Ureter (tissue), 1 donor: Measurements from ENCODE around the gene PDZD8. TPM values are rescaled to one million over a fixed set of nuclear protein-coding genes. Genes with fewer than 3 reads are reported as not detected.
"Not testable (repeated sequence)": the region's sequence is repeated elsewhere in the genome, so short reads cannot be mapped to it uniquely, and the experiment has no call there.

Experiments used
- DNase-seq: peaks from one replicate; pipeline ENCODE4 v3.0.0-alpha.2; 2020; ENCODE audit warnings: low spot score
- total RNA-seq: library from RNA; stranded (reverse); gene quantifications from one replicate; pipeline ENCODE4 v1.2.4, GENCODE V29; 2023
- donor health status: DM: yes; HTN: yes; CAD: no.

Gene PDZD8
- total RNA-seq, 1 donor from 2014 or later: 40.8 TPM

GRCh38 chr10:117294039-117294645 lies 81.1 kb downstream of the PDZD8 start:
- DNase-seq: no peak

- DNase-seq: not testable (repeated sequence)
Observed at GRCh38 chr10:117290872-117291271, 84.4 kb downstream of the PDZD8 start.

DNA sequence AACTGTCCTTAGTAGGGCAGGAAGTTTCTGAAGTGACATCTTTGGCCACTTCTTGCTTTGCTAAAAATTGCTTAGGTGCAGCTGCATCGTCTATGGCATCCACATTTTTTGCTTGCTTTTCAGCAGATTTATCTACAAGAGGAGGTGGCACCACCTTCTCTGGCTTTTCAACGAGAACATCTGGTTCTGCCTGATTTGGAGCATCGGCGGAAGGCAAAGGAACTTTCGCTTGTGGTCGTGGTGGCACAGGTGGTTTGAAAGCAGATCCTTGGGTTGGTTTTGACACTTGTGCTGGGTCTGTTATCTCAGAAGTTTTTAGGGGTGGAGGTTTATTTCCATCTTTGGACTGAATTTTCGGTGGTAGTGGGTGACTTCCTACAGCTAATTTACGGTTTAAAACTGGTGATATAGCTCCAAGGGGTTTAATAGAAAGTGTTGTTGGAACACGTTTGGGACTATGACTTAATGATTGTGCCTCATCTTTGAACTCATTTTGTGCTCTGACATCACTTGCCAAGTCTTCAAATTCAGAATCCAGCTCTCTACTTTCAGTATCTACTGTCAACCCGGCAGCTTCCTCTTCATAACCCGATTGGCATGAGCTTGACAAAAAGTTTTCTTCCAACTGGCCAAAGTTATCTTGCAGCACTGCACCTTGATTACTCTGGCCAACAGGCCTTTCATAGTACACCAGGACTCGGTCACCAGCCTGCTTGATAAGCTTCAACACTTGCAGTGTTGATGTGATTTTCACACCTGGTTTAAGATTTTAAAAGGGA lies 90.3 kb downstream of the PDZD8 start:
- DNase-seq: no peak

- no peak for DNase-seq
Observed at GRCh38 chr10:117277675-117278074, 97.6 kb downstream of the PDZD8 start.

DNA sequence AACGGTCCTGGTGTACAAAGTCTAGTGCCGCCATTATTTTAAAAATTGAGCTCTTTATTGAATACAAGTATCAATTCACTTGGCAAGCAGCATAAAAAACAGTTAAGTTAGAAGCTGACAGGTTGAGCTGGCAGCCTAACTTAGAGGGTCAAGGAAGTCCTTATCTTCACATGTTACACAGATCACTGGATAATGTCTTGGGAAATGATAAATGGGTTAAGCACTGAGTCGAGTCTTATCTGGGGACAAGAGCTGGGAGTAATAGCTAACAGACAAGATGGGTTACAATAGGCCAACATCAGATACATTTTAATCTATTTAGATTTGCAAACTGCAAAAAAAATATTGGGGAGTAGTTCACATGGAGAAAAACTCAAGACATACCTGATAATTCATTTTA lies 100.1 kb downstream of the PDZD8 start:
- no peak for DNase-seq

GRCh38 chr10:117274509-117274908 lies 100.7 kb downstream of the PDZD8 start:
- DNase-seq: no peak

- DNase-seq: no peak
Observed at GRCh38 chr10:117273980-117274379, 101.3 kb downstream of the PDZD8 start.

DNA sequence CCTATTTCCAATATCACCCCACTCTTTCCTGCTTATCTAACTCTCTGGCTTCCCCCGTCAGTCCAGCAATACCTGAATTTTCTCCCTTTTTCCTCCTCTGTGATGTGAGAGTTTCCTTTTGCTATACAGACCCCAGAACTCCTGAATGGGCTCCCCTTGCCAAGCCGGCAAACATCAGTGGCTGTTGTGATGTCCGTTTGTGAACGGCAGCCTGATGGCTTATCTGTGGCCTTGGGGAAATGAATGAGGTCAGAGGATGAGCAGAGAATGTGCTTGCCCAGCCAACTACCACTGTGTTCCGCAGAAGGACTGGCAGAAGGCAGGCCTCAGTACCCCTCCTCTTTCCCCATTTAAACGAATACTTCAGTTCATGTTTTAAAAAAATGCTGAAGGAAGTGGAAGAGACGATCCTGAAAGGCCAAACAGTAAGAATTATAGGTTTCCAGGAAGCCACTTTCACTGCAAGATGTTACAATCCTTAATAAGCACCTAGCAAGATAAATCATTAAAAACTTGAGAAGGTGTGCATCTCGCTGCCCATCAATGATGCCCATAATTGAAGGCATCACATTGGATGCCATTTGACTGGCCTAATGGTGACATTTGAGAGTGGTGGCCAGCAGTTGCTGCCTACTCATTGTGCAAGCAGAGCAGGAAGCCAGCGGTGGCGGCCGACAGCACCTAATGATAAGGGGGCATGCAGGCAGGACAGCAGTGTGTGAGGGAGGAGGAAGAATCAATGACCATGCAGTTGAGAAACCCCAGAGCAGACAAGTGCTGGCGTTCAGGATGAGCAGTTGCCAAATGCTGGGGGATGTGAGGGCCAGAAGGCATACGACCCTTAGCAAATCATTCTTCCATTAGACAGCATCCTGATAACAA lies 102.8 kb downstream of the PDZD8 start:
- no peak for DNase-seq

DNA sequence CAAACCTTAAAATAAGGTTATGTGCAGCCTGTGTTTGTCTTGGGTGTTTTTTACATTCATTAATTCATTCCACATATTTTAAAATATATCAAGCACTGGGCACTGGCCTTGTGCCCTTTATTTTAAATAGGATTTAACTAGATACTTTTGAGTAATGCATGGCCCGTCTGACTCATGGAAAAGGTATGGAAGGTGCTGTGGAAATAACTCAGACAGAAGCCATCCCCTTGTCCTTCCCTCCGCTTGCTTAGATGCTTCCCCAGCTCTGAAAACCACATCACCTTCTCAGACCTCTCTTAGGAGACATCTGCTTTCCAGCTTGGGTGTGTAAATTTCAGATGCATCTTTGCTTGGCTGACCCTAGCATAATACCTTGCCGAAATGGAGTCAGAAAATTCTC lies 103.8 kb downstream of the PDZD8 start:
- DNase-seq: no peak

DNA sequence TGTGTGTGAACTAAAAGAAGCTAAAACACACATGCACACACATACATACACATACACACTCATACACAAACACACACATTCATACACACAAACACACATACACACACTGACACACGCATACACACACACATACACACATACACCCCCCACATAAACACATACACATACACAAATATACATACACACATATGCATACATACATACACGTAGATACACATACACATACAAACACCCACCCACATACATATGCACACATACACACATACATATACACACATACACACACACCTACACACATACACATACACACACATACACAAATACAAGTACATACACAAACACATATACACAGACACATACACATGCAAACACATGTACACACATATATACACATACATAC lies 106.3 kb downstream of the PDZD8 start:
- DNase-seq: no peak

DNA sequence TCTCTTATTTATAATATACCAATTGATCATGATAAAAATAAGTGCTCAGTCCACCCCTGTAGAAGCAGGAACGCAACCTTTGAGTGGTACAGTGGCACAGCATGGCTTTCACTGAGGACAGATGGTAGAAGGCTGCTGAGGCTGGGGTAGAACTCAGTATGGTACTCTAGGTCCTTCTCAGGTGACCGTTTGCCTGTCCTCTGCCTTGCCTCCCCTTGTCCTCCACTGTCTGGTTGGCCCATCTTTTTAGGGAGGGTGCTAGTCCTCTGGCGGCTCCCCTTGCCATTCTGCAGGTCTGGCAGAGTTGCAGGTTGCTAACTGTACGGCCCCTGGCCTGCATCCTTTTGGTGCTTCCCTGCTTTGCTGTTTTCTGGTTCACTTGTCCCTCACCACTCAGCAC lies 107.0 kb downstream of the PDZD8 start:
- no peak for DNase-seq

DNA sequence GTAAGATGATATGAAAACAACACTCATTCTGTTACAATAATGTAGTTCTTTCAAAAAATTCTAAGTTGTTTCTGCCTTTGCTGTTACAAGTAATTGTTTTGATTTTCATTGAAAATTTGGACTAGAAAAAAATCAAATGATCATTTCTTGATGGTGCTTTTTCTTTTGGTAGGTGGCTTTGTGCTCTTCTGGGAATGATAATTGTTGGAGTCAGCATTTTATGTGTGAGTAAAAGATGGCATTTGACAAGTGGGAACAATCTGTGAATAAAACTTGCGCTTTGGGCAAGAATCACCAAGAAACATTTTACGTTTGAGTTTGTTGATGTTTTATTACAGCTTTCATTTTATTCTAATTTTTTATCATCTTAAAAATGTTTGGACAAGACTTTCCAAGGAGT lies 108.4 kb downstream of the PDZD8 start:
- DNase-seq: no peak

- DNase-seq: no peak
Observed at GRCh38 chr10:117266400-117266799, 108.8 kb downstream of the PDZD8 start.

DNA sequence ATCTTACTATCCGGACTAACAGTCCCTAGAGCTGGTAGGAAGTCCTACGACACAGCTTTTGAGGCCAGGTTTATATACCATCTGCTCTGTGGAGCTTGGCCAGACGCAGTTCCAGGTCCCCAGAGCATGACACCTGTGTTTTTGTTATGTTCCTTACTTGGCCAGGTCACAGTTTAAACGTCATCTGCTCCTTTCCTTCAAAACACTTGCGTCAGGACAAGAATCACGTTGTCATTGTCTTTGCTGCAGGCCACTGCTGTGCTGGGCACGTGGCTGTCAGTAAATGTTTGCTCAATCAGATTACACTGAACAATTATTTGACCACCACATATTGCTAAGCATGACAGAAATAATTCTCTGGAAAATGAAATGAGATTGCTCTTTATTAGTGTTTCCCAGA lies 110.5 kb downstream of the PDZD8 start:
- no peak for DNase-seq

DNA sequence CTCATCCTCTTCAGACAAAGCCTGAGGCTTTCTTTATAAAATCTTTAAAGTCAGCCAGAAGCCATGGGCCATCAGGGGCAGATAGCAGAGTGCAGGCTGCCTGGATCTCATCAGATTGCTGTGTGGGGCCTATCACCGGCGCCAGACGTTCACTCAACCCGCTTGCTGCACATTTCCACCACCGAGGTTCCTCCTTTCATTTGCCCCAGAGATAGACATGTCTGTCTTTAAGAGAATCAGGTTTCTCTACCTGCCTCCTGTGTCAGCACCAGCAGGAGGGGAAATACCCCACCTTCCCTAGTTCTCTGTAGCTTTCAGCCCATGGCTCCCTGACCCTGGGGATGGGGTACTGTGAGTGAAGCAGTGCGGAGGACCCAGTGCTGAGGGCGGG lies 112.3 kb downstream of the PDZD8 start:
- DNase-seq: no peak

DNA sequence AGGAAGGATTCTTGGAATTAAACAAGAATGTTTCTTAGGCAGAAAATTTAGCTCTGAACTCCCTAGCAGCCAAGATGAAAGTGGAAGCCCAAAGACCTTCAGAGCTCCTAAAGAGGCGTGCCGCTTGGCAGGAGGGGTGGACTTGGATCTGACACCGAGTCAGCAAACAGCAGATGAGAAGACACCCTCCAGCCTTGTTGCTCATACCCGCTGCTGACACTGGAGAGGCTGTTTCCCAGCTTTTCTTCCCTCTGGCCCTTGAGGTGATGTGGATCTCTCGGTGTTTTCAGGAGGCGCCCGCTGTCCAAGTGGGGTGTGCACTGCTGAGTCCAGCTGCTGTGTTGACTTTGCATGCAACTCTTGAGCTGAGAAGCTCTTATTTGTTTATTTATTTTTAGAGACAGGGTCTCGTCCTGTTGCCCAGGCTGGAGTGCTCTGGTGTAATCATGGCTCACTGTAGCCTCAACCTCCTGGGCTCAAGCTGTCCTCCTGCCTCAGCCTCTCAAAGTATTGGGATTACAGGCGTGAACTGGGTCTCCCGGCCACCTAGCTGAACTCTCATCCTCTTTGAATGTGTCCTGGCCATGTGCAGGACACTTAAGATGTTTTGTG lies 112.8 kb downstream of the PDZD8 start:
- no peak for DNase-seq

GRCh38 chr10:117261501-117261900 lies 113.7 kb downstream of the PDZD8 start:
- no peak for DNase-seq

DNA sequence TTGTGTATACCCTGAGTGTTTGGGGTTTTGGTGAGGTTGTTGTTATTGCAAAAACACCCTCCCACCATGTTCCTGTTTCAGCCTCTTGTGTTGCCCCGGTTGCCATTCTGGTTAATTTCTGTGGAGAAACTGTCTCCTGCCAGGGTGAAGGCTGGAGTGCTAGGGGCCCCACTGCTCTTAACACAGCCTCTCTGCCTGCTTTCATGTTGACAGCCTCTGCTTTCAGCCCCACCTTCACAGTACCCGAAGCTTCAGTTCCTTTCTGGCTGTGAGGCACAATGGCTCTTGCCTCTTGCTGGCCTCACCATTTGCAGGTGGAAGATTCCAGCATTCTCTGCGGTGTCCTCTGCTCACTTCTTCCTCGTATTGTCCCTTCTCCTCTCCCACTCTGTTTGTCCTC lies 115.2 kb downstream of the PDZD8 start:
- no peak for DNase-seq

DNA sequence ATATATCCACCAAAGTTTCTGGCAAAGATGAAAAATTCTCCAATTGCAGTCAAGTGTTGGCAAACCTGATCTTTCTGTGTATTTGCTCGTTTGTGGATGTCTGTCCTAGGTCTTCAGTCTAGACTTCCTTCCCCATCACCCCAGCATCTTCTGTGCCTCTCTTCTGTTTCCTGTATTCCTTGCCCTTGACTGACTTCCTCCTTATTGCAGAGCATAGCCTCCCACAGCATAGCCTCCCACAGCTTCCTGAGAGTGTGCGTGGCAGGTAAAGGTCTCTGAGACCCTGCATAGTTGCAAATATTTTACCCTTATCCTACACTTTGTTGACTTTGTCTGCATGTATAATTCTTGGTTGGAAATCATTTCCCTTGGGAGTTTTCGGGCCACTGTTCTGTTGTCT lies 116.0 kb downstream of the PDZD8 start:
- no peak for DNase-seq

DNA sequence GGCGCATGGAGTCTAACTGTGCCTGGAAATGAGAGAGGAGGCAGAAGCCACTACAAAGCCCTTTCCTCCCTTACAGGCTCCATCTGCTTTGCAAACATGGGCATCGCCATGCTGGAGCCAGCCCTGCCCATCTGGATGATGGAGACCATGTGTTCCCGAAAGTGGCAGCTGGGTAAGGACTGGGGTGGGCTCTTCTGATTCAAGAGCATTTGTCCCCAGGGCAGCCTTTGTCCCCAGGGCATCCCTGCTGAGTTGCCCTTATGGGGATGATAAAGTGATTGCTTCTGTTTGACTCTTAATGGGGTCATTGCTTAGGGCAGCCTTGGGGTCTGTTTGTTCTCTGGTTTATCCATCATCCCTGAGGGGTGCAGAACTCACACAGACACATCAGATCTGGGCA lies 117.5 kb downstream of the PDZD8 start:
- DNase-seq: no peak

GRCh38 chr10:117256910-117257309 lies 118.3 kb downstream of the PDZD8 start:
- no peak for DNase-seq

DNA sequence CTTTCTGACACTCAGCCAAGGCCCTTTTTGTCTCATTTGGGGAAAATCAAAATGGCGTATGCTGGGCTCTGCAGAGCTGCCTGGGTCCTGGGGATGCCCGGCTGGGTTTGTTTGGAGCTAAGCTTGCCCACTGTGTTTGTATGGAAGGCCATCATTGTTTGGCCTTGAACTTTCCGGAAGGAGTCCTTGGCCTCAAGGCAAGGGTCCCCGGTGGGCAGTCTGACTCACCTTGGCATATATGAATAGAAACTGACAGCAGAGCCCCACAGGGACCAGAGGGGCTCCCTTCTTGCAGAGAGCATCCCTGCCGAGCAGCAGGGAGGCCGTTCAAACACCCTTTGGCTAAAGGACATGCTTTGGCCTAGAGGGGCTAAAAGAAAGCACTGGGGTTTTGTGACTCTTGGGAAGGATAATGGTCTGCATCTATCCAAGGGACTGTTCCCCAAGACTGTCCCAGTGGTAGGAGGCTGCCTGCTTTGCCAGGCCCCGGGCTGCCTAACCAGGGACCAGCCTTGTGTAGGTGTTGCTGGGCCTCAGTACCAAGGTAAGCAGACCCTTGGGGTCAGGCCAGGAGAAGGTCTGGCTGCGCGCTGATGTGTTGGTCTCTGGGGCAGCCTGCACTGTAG lies 119.3 kb downstream of the PDZD8 start:
- DNase-seq: no peak
